Endodermal cell (in vitro differentiated cells): ENCODE measurements around the gene RSBN1L. TPM values are rescaled to one million over a fixed set of nuclear protein-coding genes. Genes with fewer than 3 reads are reported as not detected.

Experiments used
- DNase-seq: peaks from one replicate; pipeline ENCODE4 v3.0.0-alpha.2; 2017
- H3K27ac ChIP-seq: 2 replicates; pipeline ENCODE4 v1.5.1; 2013; ENCODE audit warnings: mild to moderate bottlenecking, low read depth, low read length, moderate library complexity
- H3K27me3 ChIP-seq: 2 replicates; pipeline ENCODE4 v1.6.1; 2013; ENCODE audit warnings: mild to moderate bottlenecking, low read length, moderate library complexity; ENCODE audit not compliant: insufficient read depth, control insufficient read depth, poor library complexity, severe bottlenecking
- H3K36me3 ChIP-seq: 2 replicates; pipeline ENCODE4 v1.7.0; 2013; ENCODE audit warnings: mild to moderate bottlenecking, low read length, moderate library complexity; ENCODE audit not compliant: control insufficient read depth, insufficient read depth
- H3K4me1 ChIP-seq: one replicate; pipeline ENCODE4 v1.7.0; 2013; ENCODE audit warnings: low read length; ENCODE audit not compliant: control insufficient read depth, insufficient read depth
- H3K4me3 ChIP-seq: 2 replicates; pipeline ENCODE4 v1.5.1; 2013; ENCODE audit warnings: mild to moderate bottlenecking, low read length, moderate library complexity
- H3K9ac ChIP-seq: 2 replicates; pipeline ENCODE4 v1.6.1; 2013; ENCODE audit warnings: mild to moderate bottlenecking, low read length, moderate library complexity; ENCODE audit not compliant: poor library complexity, severe bottlenecking; ENCODE audit errors: extremely low read depth
- H3K9me3 ChIP-seq: 2 replicates; pipeline ENCODE4 v1.6.1; 2013; ENCODE audit warnings: mild to moderate bottlenecking, low read length, moderate library complexity; ENCODE audit not compliant: control insufficient read depth
- H3K27ac Mint-ChIP-seq: 2 replicates; pipeline ENCODE4 v1.8.0; 2020; ENCODE audit warnings: mixed read lengths
- H3K27me3 Mint-ChIP-seq: 2 replicates; pipeline ENCODE4 v1.8.0; 2021; ENCODE audit warnings: mild to moderate bottlenecking, mixed read lengths; ENCODE audit not compliant: insufficient read depth
- H3K36me3 Mint-ChIP-seq: 2 replicates; pipeline ENCODE4 v1.8.0; 2020; ENCODE audit warnings: low read depth, mixed read lengths
- H3K4me1 Mint-ChIP-seq: 2 replicates; pipeline ENCODE4 v1.8.0; 2020; ENCODE audit warnings: mixed read lengths
- H3K4me3 Mint-ChIP-seq: 2 replicates; pipeline ENCODE4 v1.8.0; 2020; ENCODE audit warnings: mild to moderate bottlenecking, moderate library complexity, mixed read lengths
- H3K9me3 Mint-ChIP-seq: 2 replicates; pipeline ENCODE4 v1.8.0; 2020; ENCODE audit warnings: mild to moderate bottlenecking, mixed read lengths
- WGBS, 2 experiments: methylation state at CpG; one replicate each; pipeline versions ENCODE4 v1.1.5 to v1.1.7; 2013; ENCODE audit warnings: missing lambda C conversion rate in 2 of 2, mixed read lengths in 1 of 2; ENCODE audit not compliant: insufficient coverage in 1 of 2, insufficient read length in 1 of 2; 5-methylcytosine and 5-hydroxymethylcytosine counted together
- total RNA-seq, 2 donors: library from RNA; stranded (reverse); fragmentation: NEBNext Ultra II Directional in 1 of 2; extraction: Animal tissue kit (Norgen Biotek cat#: 25700) in 1 of 2; gene quantifications; 2 replicates in 1 of 2; 3 replicates in 1 of 2; pipeline ENCODE4 v1.2.1, GENCODE V29; 2021
- TF ChIP-seq, protein P1 (sequence below): fragments of 200-600 bp; sonication (generic); conservative IDR thresholded peaks from 2 replicates; pipeline ENCODE4 v1.5.0; 2021; ENCODE audit warnings: antibody characterized with exemption, mild to moderate bottlenecking

The RSBN1L gene
- total RNA-seq, 2 donors from 2014 or later, result 17.6 to 19.9 TPM

- Mint-ChIP-seq H3K27ac (peak overlapping the region; percentile 33), H3K9me3 (peaks cover 3% of the 10 kb centered on the region), H3K4me3 (no peak overlapping the region), H3K27me3 (no peaks in the 10 kb centered on the region), H3K36me3 (peaks cover 18% of the 10 kb centered on the region), H3K4me1 (peaks cover 29% of the 10 kb centered on the region)
- Histone ChIP-seq H3K27ac (no peak overlapping the region), H3K9me3 (peaks cover 8% of the 10 kb centered on the region), H3K27me3 (no peaks in the 10 kb centered on the region), H3K9ac (no peak overlapping the region), H3K4me3 (no peak overlapping the region), H3K36me3 (peaks cover 22% of the 10 kb centered on the region), H3K4me1 (no peaks in the 10 kb centered on the region)
- no peak for DNase-seq
- 79 to 100% methylated on average over 4 to 6 of the region's 6 CpGs for WGBS, 2 experiments
- TF ChIP-seq, protein P1, sequence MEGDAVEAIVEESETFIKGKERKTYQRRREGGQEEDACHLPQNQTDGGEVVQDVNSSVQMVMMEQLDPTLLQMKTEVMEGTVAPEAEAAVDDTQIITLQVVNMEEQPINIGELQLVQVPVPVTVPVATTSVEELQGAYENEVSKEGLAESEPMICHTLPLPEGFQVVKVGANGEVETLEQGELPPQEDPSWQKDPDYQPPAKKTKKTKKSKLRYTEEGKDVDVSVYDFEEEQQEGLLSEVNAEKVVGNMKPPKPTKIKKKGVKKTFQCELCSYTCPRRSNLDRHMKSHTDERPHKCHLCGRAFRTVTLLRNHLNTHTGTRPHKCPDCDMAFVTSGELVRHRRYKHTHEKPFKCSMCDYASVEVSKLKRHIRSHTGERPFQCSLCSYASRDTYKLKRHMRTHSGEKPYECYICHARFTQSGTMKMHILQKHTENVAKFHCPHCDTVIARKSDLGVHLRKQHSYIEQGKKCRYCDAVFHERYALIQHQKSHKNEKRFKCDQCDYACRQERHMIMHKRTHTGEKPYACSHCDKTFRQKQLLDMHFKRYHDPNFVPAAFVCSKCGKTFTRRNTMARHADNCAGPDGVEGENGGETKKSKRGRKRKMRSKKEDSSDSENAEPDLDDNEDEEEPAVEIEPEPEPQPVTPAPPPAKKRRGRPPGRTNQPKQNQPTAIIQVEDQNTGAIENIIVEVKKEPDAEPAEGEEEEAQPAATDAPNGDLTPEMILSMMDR, result no peak
These were observed 95.1 kb downstream of the RSBN1L start for GRCh38 chr7:77791336-77791735.

- TF ChIP-seq, protein P1, result no peak
- DNase-seq, result no peak
- H3K4me1 Mint-ChIP-seq, result peaks cover 32% of the 10 kb centered on the region
- no peaks in the 10 kb centered on the region for H3K27me3 Mint-ChIP-seq
- peaks cover 15% of the 10 kb centered on the region for H3K36me3 Mint-ChIP-seq
- no peak overlapping the region for H3K4me3 ChIP-seq
- H3K9me3 Mint-ChIP-seq, result no peaks in the 10 kb centered on the region
- no peaks in the 10 kb centered on the region for H3K27me3 ChIP-seq
- no peak overlapping the region for H3K9ac ChIP-seq
- no peak overlapping the region for H3K27ac ChIP-seq
- H3K36me3 ChIP-seq, result peaks cover 16% of the 10 kb centered on the region
- no peak overlapping the region for H3K4me3 Mint-ChIP-seq
- 96 to 100% methylated on average over 1 to 2 of the region's 2 CpGs for WGBS, 2 experiments
- peak overlapping the region; percentile 72 for H3K27ac Mint-ChIP-seq
- H3K4me1 ChIP-seq, result no peaks in the 10 kb centered on the region
- peaks cover 2% of the 10 kb centered on the region for H3K9me3 ChIP-seq
These were observed 95.7 kb downstream of the RSBN1L start for GRCh38 chr7:77791956-77792355.

DNA sequence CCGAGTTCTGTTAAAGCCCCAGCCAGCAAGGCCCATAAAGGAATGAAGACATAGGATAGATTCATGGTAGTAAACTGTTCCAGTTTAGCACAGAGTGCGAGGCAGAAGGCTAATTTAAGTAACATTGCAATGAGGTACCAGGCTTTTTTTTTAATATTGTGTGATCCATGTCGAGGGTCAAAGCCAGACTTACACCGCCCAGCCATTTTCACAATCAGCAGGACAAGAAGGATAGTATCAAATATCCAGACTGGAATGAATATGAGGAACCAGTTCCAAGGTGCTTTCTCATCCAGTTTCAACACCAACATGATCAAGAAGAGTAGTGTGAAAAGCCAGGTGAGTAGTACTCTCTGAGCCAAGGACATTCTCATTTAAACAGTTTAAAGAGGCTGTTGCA, 97.7 kb downstream of the RSBN1L start:
- Histone ChIP-seq H3K4me1 (no peaks in the 10 kb centered on the region), H3K4me3 (no peak overlapping the region), H3K27ac (no peak overlapping the region), H3K9me3 (no peaks in the 10 kb centered on the region), H3K27me3 (no peaks in the 10 kb centered on the region), H3K36me3 (peaks cover 13% of the 10 kb centered on the region), H3K9ac (no peak overlapping the region)
- DNase-seq, result no peak
- Mint-ChIP-seq H3K9me3 (no peaks in the 10 kb centered on the region), H3K27ac (no peak overlapping the region), H3K4me1 (peaks cover 36% of the 10 kb centered on the region), H3K36me3 (peaks cover 15% of the 10 kb centered on the region), H3K27me3 (no peaks in the 10 kb centered on the region), H3K4me3 (no peak overlapping the region)
- WGBS, 2 experiments, result 93 to 100% methylated on average over 2 to 4 of the region's 4 CpGs
- TF ChIP-seq, protein P1, result no peak
